ENCODE measurements around the gene ESYT1. TPM values are rescaled to one million over a fixed set of nuclear protein-coding genes. Genes with fewer than 3 reads are reported as not detected.

ESYT1 gene
- total RNA-seq, 1 donor from 2014 or later, result 101 TPM

- intact Hi-C loops (cut with DNase I), result no loop called here
- no peaks in the 10 kb centered on the region for H3K27me3 ChIP-seq
- ATAC-seq, result peak; percentile 1
- H3K36me3 ChIP-seq, result peaks cover 97% of the 10 kb centered on the region
- H3K4me1 ChIP-seq, result peaks cover 10% of the 10 kb centered on the region
- DNase-seq, result no peak
- H3K27ac ChIP-seq, result no peak overlapping the region
- no peak for TF ChIP-seq CTCF (IDR thresholded peaks at IDR 0.05)
- no peaks in the 10 kb centered on the region for H3K9me3 ChIP-seq
- H3K4me3 ChIP-seq, result no peak overlapping the region
Observed at GRCh38 chr12:56165369-56165768, 37.3 kb downstream of the ESYT1 start.

GRCh38 chr12:56169229-56169759 is 41.2 kb downstream of the ESYT1 start:
- H3K9me3 ChIP-seq, result no peaks in the 10 kb centered on the region

GRCh38 chr12:56172839-56173238 is 44.8 kb downstream of the ESYT1 start:
- Histone ChIP-seq H3K36me3 (peaks cover 99% of the 10 kb centered on the region), H3K27ac (no peak overlapping the region), H3K4me1 (no peaks in the 10 kb centered on the region), H3K4me3 (no peak overlapping the region), H3K27me3 (no peaks in the 10 kb centered on the region), H3K9me3 (no peaks in the 10 kb centered on the region)
- DNase-seq (no peak), ATAC-seq (no peak)
- TF ChIP-seq CTCF (IDR thresholded peaks at IDR 0.05), result no peak
- intact Hi-C loops (cut with DNase I), result loop anchor here (10.0 kb wide), 1 partner anchor 48 kb away; the partner anchor contains the start of gene ESYT1

More at GRCh38 chr12:56169229-56169759, 41.2 kb downstream of the ESYT1 start:
- no peak for ATAC-seq
- DNase-seq, result no peak
- Histone ChIP-seq H3K4me1 (no peaks in the 10 kb centered on the region), H3K4me3 (no peak overlapping the region), H3K27ac (no peak overlapping the region), H3K27me3 (no peaks in the 10 kb centered on the region), H3K36me3 (peaks cover 97% of the 10 kb centered on the region)
- intact Hi-C loops (cut with DNase I), result no loop called here
- no peak for TF ChIP-seq CTCF (IDR thresholded peaks at IDR 0.05)

- H3K27ac ChIP-seq, result no peak overlapping the region
- no peaks in the 10 kb centered on the region for H3K27me3 ChIP-seq
- no peak overlapping the region for H3K4me3 ChIP-seq
- ATAC-seq (no peak), DNase-seq (no peak)
- H3K9me3 ChIP-seq, result no peaks in the 10 kb centered on the region
- intact Hi-C loops (cut with DNase I), result loop anchor here (10.0 kb wide), 1 partner anchor 54 kb away; the partner anchor contains the start of gene ESYT1
- TF ChIP-seq CTCF (IDR thresholded peaks at IDR 0.05), result no peak
- H3K4me1 ChIP-seq, result no peaks in the 10 kb centered on the region
- peaks cover 98% of the 10 kb centered on the region for H3K36me3 ChIP-seq
Observed at GRCh38 chr12:56178347-56178746, 50.3 kb downstream of the ESYT1 start.

GRCh38 chr12:56186957-56187356 is 58.9 kb downstream of the ESYT1 start:
- ATAC-seq (no peak), DNase-seq (no peak)
- Histone ChIP-seq H3K4me1 (peaks cover 25% of the 10 kb centered on the region), H3K9me3 (no peaks in the 10 kb centered on the region), H3K36me3 (peaks cover 49% of the 10 kb centered on the region), H3K4me3 (no peak overlapping the region), H3K27ac (no peak overlapping the region), H3K27me3 (no peaks in the 10 kb centered on the region)
- intact Hi-C loops (cut with DNase I), result no loop called here
- TF ChIP-seq CTCF (IDR thresholded peaks at IDR 0.05), result no peak
